NT2/D1 (cell line): ENCODE data around the gene CENPL.

Experiments used
- SUZ12 ChIP-seq: IDR thresholded peaks from 2 replicates; pipeline ENCODE4 v1.6.1; 2011; ENCODE audit not compliant: insufficient read length, insufficient read depth; ENCODE audit errors: extremely low read depth
- YY1 ChIP-seq: IDR thresholded peaks from 2 replicates; pipeline ENCODE4 v1.6.1; 2011; ENCODE audit not compliant: insufficient read length, insufficient read depth
- ZNF274 ChIP-seq: IDR thresholded peaks from 2 replicates; pipeline ENCODE4 v1.6.1; 2011; ENCODE audit warnings: mild to moderate bottlenecking, low read depth, low read length

- TF ChIP-seq ZNF274: no peak
- no peak for TF ChIP-seq YY1
- TF ChIP-seq SUZ12: no peak
These were observed 45.8 kb upstream of the CENPL start for GRCh38 chr1:173870252-173871075.
